ENCODE results near the gene RPSA.
"Not testable (repeated sequence)": the region's sequence is repeated elsewhere in the genome, so short reads cannot be mapped to it uniquely, and the experiment has no call there.

RPSA gene

DNA sequence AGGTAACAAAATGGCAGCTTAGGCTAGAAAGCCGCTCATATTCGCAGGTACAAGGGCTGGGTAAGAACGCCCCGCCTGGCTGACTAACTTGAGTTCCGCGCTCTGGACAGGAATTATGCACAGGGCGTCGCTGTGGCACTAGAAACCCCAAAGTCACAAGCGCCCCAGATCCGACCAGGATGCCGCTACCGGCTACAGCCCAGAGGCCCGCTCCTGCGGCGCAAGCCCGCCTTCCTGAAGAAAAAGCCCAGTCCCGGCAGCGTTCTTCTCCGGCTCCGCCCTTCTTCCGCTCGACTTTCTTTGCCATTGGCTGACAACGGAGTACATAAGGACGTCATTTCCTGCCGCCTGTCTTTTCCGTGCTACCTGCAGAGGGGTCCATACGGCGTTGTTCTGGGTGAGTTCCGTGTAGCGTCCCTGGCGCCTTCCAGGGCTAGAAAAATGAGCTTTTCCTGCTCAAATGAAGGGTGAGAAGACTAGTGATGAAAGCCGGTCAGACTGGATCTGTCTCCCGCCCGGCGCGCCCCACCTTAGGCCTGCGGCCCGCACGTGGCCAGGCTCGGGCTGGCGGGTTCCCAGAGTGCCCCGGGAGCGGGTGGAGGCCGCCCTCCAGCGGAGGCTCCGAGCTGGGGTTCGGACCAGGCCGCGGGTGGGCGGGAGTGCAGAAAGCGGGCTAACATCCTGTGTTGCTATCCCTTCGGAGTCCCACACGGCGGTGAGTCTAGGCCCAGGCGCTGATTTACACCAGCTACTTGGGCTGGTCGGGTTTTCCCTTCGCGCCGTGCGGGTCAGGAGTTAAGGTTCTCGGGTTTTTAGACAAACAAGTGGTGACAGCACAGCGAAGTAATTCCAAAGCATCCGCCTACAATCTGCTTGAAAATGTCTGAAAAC lies at the start of gene RPSA:
TSS of gene RPSA (plus strand) at position 353 of the 891 bp plus-strand sequence. CDS start 934 bp downstream, outside the sequence.
- DNase-seq (ENCODE audit: low spot score) = peak; percentile 97

DNA sequence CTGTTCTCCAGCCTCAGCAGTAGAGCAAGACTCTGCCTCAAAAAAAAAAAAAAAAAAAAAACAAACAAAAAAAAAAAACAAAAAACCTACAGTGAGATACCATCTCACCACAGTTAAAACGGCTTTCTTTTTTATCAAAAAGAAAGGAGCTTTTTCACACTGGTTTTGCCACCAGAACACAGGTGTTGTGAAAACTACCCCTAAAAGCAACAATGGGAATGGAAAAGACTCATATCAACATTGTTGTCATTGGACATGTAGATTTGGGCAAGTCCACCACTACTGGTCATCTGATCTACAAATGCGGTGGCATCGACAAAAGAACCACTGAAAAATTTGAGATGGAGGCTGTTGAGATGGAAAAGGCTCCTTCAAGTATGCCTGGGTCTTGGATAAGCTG lies 48.2 kb upstream of the RPSA start:
- no peak for DNase-seq (ENCODE audit: low spot score)

DNA sequence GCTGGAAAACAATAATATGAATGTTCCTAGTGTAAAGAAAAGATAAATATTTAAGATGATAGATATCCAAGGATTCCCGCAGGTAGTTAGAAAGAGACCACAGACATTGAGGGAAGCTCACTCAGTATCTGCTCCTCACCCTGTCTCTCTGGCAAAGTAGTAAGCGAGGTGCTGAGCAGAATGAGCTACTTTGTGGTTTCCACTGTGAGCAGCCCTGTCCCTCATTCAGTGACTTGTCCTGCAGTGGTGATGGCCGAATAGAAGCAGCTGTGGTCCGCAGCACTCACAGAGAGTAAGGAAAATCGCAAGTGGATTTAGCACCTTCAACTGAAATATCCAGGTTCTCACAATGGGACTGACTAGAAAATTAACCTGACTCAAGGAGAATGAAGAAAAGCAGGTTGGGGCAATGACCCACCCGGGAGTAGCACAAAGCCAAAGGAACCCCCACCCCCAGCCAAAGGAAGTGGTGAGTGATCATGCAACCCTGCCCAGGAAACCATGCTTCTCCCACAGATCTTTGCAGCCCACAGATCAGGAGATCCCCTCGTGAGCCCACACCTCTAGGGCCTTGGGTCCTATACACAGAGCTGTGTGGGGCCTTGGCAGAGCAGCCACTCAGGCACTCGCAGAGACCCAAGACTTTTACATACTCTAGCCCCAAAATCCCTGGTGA lies 45.1 kb upstream of the RPSA start:
- no peak for DNase-seq (ENCODE audit: low spot score)

DNA sequence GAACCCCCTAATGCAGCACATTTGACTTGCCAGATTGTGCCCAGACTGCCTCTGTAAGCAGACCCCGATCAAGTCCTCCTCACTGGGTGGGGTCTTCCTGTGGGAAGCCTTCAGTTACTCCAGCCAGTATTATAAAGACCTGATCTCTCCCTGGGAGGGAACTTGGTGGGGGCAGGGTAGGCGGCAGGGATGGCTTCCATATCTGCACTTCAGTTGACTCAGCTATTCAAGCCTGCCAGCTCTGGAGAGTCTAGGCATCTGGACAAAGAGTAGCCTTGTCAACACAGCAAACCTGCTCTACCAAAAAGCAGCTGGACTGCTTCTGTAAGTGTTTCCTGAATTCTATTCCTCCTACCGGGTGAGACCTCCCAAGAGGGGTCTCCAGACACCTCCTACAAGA lies 44.3 kb upstream of the RPSA start:
- no peak for DNase-seq (ENCODE audit: low spot score)

DNA sequence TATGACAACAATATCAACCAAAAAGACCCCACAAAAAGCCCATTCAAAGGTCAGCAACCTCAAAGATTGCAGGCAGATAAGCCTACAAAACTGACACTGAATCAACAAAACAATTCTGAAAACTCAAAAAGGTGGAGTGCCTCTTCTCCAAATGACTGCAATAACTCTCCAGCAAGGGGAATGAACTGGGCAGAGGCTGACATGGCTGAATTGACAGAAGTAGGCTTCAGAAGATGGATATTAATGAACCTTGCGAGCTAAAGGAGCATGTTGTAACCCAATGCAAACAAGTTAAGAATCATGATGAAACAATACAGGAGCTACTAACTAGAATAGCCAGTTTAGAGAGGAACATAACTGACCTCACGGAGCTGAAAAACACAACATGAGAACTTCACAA lies 43.7 kb upstream of the RPSA start:
- DNase-seq (ENCODE audit: low spot score) = no peak

DNA sequence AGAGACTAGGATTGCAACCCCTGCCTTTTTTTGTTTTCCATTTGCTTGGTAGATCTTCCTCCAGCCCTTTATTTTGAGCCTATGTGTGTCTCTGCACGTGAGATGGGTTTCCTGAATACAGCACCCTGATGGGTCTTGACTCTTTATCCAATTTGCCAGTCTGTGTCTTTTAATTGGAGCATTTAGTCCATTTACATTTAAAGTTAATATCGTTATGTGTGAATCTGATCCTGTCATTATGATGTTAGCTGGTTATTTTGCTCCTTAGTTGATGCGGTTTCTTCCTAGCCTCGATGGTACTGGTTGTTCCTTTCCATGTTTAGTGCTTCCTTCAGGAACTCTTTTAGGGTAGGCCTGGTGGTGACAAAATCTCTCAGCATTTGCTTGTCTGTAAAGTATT lies 36.1 kb upstream of the RPSA start:
- not testable (repeated sequence) for DNase-seq (ENCODE audit: low spot score)

DNA sequence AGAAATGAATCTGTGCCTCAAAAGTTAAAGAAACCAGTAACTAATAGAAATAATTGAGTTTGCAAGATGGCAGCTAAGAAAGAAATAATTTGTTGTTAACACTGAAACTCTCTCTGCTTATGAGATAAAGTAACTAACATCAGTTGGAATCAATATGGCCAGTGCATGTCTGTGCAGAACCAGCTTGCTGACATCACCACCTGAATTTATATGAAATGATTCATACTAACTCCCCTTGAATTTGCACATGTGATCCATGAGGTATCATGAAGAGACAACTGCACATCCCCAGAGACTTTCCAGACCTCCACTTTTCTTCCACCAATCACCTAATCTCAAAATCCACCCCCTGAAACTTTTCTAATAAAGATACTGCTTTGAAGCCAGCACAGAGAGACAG lies 33.7 kb upstream of the RPSA start:
- no peak for DNase-seq (ENCODE audit: low spot score)

DNA sequence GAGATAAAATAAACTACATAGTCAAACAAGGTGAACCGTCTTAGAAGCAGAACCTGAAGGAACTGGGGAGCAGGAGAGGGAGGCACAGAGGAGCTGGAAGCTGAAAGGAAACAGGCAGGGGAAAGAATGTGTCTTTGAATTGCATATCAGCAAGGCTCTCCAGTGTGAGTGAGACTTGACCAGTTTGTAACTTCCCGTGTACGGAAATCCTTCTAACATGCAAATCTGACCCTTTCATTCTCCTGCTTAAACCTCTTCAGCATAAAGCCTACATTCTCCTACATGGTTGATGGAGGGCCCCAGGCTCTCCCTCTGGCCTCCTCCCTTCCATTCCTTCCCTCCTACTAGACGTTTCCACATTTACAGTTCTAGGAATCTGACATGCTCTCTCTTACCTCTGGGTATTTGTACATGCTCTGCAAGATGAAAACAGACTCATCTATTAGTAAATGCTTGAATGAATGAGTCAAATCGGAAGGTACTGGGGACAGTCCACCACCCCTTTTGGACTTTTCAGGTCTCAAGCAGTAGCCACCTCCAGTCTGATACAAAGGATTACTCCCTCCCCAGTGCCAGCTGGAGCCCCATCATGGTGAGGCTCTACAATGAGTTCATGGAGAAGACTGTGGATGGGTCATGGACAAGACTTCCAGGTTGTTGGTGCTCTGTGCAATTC lies 29.4 kb upstream of the RPSA start:
- DNase-seq (ENCODE audit: low spot score) = no peak

DNA sequence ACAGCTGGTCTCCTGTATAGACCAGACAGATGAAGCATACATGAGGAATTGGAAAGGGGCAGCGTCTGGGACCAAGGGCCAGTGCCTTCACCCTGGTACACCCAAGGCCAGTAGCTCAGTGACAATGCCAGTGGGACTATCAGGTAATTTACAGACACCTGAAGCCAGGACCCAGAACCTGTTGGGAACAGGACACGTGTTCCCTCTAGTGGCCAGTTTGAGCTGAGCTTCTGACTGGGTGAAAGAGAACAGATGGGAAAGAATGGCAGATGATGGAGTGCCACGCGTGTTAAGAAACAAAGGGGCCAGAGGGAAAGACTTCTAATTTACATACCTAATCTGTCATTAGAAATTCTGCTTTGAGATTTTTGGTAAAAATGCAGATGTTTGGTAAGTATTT lies 28.4 kb upstream of the RPSA start:
- peak; percentile 69 for DNase-seq (ENCODE audit: low spot score)

DNA sequence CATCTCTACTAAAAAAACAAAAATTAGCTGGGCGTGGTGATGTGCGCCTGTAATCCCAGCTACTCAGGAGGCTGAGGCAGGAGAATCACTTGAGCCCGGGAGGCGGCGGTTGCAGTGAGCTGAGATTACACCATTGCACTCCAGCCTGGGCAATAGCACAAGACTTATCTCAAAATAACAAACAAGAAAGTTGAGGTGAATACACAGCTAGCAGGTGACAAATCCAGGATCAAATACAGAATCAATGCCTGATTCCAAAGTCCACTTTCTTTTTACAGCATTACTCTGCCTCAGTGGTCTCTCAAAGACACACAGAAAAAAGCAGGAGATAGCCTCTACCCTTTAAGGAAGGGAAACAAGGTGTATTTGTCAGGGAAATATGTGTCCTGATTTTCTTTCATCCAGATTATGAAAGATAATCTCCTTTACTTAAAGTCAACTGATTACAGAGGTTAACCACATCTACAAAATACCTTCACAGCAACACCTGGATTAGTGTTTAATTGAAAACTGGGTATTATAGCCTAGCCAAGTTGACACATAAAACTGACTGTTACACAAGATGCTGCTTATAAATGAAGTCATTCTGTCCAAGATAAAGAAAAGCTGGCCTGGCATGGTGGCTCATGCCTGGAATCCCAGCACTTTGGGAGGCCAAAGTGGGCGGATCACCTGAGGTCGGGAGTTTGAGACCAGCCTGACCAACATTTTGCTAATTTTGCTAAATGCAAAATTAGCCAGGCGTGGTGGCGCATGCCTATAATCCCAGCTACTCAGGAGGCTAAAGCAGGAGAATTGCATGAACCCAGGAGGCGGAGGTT lies 27.4 kb upstream of the RPSA start:
- DNase-seq (ENCODE audit: low spot score) = no peak

DNA sequence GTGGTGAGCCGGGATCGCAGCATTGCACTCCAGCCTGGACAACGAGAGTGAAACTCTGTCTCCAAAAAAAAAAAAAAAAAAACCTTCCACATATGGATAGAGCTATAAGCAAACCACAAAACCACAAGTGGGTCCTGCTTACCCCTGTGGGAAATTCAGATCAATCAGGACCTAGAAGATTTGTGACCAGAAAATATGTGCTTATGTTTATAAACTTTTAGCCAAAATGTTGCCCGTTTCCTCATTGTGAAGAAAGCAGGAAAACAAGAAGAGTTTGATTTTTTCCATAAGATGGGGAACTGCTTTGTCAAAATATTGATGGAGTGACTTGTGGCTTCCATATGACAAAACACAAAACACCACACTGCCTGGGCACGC lies 26.8 kb upstream of the RPSA start:
- DNase-seq (ENCODE audit: low spot score) = no peak

DNA sequence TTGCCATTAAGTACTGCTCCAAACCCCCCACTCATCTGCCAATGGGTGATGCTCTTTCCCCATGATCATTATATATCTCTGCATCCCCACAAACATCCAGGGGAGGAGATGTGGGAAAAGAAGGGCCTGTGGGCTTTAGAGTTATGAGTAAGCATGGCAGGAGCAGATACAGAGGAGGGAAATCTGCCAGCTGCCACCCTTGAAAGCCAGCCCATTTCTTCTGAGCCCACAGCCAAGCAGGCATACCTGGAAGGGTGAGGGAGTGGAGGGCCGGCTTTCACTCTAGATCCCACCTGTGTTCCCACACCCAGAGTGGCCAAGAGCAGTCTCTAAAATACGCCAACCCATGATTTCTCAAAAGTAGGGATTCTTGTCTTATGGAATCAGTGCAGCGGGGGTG lies 25.1 kb upstream of the RPSA start:
- DNase-seq (ENCODE audit: low spot score) = no peak

DNA sequence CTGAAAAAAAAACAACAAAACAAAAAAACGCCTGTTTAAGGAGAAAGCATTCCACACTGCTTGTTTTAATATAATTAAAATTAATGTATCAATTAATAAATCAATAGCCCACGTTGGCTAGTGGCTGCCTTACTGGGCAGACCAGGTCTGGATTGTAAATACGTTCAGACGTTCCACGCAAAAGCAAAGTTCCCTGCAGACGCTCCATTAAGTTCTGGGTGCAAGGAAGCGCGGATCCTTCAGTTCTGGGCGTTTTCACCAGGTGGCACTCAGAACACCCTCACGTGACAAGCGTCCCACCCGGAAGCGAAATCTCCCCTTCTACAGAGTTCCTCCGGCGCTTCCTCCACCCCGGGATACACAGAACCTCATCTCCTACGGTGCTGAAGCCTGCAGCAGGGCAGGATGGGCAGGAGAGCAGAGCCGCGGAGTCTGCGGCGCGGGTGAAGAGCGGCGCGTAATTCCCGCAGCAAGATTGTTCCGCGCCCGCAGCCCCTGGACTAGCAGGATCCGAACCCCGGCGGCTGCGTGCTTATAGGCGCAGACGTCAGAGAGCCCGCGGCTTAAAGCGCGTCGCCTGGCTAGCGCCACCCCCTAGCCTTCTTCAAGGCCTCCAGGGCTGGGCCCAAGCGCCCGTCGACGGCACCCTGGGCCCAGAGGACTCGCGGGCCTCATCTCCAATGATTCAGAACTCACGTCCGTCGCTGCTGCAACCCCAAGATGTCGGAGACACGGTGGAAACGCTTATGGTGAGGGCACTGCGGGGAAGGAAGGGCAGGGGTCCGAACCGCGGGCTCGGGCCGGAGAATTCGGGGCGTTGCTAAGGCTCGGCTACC lies 23.3 kb upstream of the RPSA start, which contains the start of gene SLC25A38:
TSS of gene SLC25A38 (plus strand) at position 326 of the 836 bp plus-strand sequence. CDS start at position 681, 355 bp downstream.
- DNase-seq (ENCODE audit: low spot score) = peak; percentile 82

DNA sequence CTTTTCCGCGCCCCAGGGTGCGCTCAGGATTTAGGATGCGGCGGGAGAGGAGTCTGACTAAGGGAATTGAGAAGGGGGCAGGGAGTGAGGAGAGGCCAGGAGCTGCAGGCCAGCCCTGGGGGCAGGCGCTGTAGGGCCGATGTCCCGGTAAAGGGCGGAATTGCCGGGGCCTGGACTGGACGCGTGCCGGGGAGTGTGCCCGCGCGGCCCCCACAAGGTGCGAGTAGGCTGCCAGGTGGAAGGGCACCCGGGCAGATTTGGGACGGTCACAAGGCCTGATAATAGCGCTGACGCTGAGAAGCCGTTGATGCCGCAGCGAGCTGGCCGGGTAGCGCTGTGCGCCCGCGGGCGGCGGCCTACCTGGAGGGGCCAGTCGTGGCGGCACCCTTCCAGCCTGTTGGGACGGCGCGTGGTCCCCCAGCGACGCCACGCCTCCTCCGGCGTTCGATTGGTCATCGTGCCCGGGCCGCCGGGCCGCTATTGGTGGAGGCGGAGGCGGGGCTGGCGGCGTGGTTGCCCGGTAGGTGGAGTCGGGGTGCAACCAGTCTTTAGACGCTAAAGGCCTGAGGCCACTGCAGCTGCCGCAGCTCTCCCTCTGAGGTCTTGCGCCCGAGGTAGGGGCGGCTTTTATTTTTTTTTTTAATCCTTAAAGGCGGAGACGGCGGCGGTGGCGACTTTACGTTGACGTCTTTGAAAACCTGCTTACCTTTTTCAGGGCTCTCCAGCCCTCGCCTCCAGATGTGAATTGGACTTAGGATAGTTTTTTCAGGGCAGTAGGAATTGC lies 22.4 kb upstream of the RPSA start:
- DNase-seq (ENCODE audit: low spot score) = peak; percentile 96

DNA sequence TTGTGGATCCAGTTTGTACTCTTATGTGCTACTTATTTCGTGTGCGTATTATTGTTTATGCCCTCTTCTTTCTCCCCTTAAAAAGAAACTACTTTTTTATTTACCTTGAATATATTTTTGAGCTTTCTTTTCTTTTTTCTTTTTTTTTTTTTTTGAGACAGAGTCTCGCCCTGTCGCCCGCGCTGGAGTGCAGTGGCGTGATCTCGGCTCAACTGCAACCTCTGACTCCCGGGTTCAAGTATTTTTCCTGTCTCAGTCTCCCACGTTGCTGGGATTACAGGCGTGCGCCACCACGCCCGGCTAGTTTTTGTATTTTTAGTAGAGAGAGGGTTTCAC lies 21.9 kb upstream of the RPSA start:
- no peak for DNase-seq (ENCODE audit: low spot score)

DNA sequence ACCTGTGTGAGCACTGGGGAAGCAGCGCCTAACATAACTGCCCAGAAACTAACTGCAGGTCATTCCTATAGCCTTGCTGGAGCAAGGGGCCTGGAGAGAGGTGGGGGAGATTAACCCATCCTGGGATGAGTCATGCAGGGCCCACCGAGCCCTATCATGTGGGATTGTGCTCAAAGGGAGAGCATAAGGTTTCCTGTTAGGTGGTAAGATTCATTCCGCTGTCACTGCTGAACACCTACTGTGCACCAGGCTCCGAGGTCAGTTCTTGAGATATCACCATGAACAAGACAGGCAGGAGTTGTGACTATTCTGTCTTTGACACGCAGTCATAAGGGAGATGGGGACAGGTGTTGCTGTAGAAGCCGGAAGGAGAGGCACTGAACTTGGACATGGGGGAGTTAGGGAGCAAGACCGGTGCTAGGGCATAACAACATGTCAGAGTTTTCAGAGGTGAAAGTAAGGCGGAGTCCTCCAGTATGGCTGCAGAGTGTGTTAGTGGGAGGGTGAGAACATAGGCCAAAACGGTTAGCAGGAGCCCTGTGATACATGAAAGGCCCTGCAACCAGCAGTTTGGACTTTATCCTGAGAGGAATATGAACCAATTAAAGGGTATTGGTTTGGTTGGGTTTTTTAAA lies 20.9 kb upstream of the RPSA start:
- peak; percentile 57 for DNase-seq (ENCODE audit: low spot score)

DNA sequence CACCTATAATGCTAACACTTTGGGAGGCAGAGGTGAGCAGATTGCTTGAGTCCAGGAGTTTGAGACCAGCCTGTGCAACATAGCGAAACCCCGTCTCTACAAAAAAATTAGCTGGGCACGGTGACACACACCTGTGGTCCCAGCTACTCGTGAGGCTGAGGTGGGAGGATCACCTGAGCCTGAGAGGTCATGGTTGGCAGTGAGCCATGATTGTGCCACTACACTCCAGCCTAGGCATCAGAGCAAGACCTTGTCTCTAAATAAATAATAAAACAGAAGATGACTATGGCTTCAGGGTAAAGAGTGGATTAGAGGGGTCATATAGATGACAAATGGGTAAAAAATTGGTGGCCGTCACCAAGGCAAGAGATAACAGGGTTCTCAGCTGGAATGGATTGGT lies 20.2 kb upstream of the RPSA start:
- peak; percentile 33 for DNase-seq (ENCODE audit: low spot score)

DNA sequence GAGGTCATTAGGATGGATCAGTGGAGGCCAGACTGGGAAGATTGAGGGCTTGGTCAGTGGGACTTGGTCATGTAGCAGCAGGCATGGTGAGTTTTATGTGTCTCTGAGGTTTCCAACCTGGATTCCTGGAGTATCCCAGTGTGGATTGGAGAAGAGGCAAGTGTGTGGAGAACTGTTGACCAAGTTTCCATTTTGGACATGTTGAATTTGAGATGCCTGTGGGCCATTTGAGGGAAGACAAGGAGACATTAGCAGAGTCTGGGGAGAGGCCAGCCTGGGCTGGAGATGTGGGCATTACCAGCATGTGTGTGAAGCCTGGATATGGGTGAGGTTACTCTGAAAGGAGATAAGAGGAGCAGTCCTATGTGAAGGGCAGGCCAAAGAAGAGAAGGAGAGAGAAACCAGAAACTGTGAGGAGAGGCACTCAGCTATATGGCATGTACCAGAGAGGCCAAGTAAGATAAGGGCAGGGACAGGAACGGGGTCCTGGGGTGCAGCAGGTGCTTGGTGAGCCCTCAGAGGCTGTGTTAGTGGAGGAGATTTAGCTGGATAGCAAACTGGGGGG lies 19.0 kb upstream of the RPSA start:
- DNase-seq (ENCODE audit: low spot score) = peak; percentile 91

DNA sequence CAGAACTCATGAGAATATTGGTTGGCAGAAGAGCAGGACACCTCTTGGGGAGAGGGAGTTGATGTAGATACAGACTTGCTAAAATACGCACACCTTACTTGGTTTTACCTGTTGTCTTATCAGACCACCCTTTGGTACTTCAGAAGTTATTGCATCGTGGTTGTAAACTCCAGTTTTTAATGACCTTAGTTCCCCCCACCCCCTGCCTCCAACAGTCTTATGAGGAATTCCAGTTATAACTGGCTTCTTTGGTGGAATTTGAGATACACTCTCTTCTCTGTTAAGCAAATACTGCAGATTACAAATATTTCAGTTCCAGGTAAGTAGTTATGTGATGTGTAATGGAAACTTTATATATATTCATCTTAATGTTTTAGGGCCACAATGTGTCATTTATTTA lies 18.4 kb upstream of the RPSA start:
- DNase-seq (ENCODE audit: low spot score) = peak; percentile 45

Measured in hematopoietic multipotent progenitor cell treated with erythropoietin and hydrocortisone succinate and interleukin-3 and kit ligand, for 15 days (in vitro differentiated cells).